SK-N-SH (cell line): ENCODE results near the gene ASXL3.

ENCODE experiments used
- CHD2 ChIP-seq: fragments of 150-350 bp; IDR thresholded peaks from 2 replicates; pipeline ENCODE4 v1.6.1; 2018; ENCODE audit warnings: low read length; ENCODE audit not compliant: partially characterized antibody
- EP300 ChIP-seq, 2 experiments: IDR thresholded peaks; 2 replicates each; pipeline versions ENCODE4 v1.4.0 to v1.6.1; 2012; ENCODE audit warnings: borderline replicate concordance in 1 of 2, low read depth in 1 of 2, low read length in 1 of 2
- EZH2phosphoT487 ChIP-seq: fragments of 200-600 bp; sonication (generic); IDR thresholded peaks from 2 replicates; pipeline ENCODE4 v1.6.1; 2017; ENCODE audit warnings: low read depth, mixed run types, mild to moderate bottlenecking, antibody characterized with exemption, moderate library complexity, borderline replicate concordance
- FOXM1 ChIP-seq: IDR thresholded peaks from 2 replicates; pipeline ENCODE4 v1.4.0; 2012; ENCODE audit warnings: low read depth, mild to moderate bottlenecking
- MXI1 ChIP-seq: IDR thresholded peaks from 2 replicates; pipeline ENCODE4 v1.6.1; 2012; ENCODE audit warnings: mild to moderate bottlenecking, low read depth, low read length, improper control_type of control experiment
- POLR2AphosphoS5 ChIP-seq: IDR thresholded peaks from 2 replicates; pipeline ENCODE4 v1.6.1; 2012; ENCODE audit warnings: low read depth, low read length
- RAD21 ChIP-seq: IDR thresholded peaks from 2 replicates; pipeline ENCODE4 v1.6.1; 2012; ENCODE audit warnings: mild to moderate bottlenecking, low read length
- RFX5 ChIP-seq: IDR thresholded peaks from 2 replicates; pipeline ENCODE4 v1.6.1; 2012; ENCODE audit warnings: mild to moderate bottlenecking, improper control_type of control experiment, low read length
- SIN3A ChIP-seq: IDR thresholded peaks from 2 replicates; pipeline ENCODE4 v1.6.1; 2012; ENCODE audit warnings: low read depth, mild to moderate bottlenecking, low read length, moderate library complexity, borderline replicate concordance
- TAF1 ChIP-seq: IDR thresholded peaks from 2 replicates; pipeline ENCODE4 v1.6.1; 2012; ENCODE audit warnings: low read depth, mild to moderate bottlenecking, low read length, moderate library complexity, borderline replicate concordance
- TEAD4 ChIP-seq: IDR thresholded peaks from 2 replicates; pipeline ENCODE4 v1.4.0; 2012; ENCODE audit warnings: mild to moderate bottlenecking, borderline replicate concordance; ENCODE audit not compliant: insufficient read depth
- TF ChIP-seq, protein P1 (sequence below): fragments of 200-600 bp; sonication (generic); IDR thresholded peaks from 2 replicates; pipeline ENCODE4 v1.6.1; 2017; ENCODE audit warnings: antibody characterized with exemption, mild to moderate bottlenecking, moderate library complexity
- TF ChIP-seq, protein P2 (sequence below): IDR thresholded peaks from 2 replicates; pipeline ENCODE4 v1.4.0; 2012; ENCODE audit warnings: low read depth
- TF ChIP-seq, protein P3 (sequence below): fragments of 150-350 bp; IDR thresholded peaks from 2 replicates; pipeline ENCODE4 v1.6.1; 2017; ENCODE audit warnings: antibody characterized with exemption, low read length, low read depth, borderline replicate concordance

DNA sequence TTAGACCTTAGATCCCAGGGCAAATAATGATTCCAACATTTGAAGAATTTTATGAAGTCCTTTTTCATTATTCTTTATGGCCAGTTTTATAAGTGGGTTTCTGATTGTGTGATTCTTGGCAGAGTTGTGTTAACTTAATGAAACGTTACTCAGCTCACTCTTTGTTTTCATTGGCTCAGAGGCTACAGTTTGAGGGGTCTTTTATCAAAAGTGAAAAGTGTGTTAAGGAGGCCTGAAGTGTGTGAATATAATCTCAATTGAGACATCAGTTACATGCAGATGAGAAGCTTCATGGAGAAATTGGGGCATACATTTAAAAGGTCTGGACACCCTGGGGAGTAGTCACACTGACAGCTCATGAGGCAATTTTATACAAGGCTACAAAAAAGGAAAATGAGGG, 74.6 kb downstream of the ASXL3 start:
- TF ChIP-seq POLR2AphosphoS5 (no peak), TAF1 (no peak), SIN3A (no peak), EZH2phosphoT487 (no peak), RFX5 (no peak), MXI1 (no peak), RAD21 (no peak), EP300 (IDR thresholded peaks at IDR 0.05; ENCODE audit: borderline replicate concordance in 1 of 2, low read depth in 1 of 2, low read length in 1 of 2) (no peak), CHD2 (no peak), TEAD4 (no peak), FOXM1 (no peak)
- TF ChIP-seq, protein P1, sequence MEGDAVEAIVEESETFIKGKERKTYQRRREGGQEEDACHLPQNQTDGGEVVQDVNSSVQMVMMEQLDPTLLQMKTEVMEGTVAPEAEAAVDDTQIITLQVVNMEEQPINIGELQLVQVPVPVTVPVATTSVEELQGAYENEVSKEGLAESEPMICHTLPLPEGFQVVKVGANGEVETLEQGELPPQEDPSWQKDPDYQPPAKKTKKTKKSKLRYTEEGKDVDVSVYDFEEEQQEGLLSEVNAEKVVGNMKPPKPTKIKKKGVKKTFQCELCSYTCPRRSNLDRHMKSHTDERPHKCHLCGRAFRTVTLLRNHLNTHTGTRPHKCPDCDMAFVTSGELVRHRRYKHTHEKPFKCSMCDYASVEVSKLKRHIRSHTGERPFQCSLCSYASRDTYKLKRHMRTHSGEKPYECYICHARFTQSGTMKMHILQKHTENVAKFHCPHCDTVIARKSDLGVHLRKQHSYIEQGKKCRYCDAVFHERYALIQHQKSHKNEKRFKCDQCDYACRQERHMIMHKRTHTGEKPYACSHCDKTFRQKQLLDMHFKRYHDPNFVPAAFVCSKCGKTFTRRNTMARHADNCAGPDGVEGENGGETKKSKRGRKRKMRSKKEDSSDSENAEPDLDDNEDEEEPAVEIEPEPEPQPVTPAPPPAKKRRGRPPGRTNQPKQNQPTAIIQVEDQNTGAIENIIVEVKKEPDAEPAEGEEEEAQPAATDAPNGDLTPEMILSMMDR: no peak
- TF ChIP-seq, protein P2, sequence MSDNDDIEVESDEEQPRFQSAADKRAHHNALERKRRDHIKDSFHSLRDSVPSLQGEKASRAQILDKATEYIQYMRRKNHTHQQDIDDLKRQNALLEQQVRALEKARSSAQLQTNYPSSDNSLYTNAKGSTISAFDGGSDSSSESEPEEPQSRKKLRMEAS: no peak
- TF ChIP-seq, protein P3, sequence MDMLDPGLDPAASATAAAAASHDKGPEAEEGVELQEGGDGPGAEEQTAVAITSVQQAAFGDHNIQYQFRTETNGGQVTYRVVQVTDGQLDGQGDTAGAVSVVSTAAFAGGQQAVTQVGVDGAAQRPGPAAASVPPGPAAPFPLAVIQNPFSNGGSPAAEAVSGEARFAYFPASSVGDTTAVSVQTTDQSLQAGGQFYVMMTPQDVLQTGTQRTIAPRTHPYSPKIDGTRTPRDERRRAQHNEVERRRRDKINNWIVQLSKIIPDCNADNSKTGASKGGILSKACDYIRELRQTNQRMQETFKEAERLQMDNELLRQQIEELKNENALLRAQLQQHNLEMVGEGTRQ: no peak
